SK-N-SH treated with all-trans-retinoic acid at 6 μM for 48 hours (cell line): ENCODE results near the gene COLGALT1.
A peak's percentile ranks its signal among the peaks of the same experiment; 100 is the strongest.

Source experiments
- ATAC-seq: fragments of 200-7000 bp; cut with Tn5 transposase; 3 replicates; pipeline ENCODE4 v1.9.1; 2020; ENCODE audit warnings: mild to moderate bottlenecking, moderate library complexity
- ARNTL ChIP-seq: fragments of 450-650 bp; formaldehyde crosslinking; IDR thresholded peaks from 2 replicates; pipeline ENCODE4 v1.5.0; 2020; ENCODE audit warnings: low read depth, mild to moderate bottlenecking, moderate library complexity, borderline replicate concordance
- BACH2 ChIP-seq: fragments of 250-450 bp; sonication (Bioruptor Pico); IDR thresholded peaks from 2 replicates; pipeline ENCODE4 v1.9.0; 2021; ENCODE audit warnings: mild to moderate bottlenecking, borderline replicate concordance
- ESRRG ChIP-seq: fragments of 250-450 bp; sonication (Bioruptor Pico); IDR thresholded peaks from 2 replicates; pipeline ENCODE4 v1.6.1; 2021; ENCODE audit warnings: mild to moderate bottlenecking
- GLIS3 ChIP-seq: fragments of 250-450 bp; sonication (Bioruptor Pico); IDR thresholded peaks from 2 replicates; pipeline ENCODE4 v1.5.0; 2020; ENCODE audit warnings: mild to moderate bottlenecking, moderate library complexity
- ISL1 ChIP-seq: fragments of 250-450 bp; sonication (Bioruptor Pico); IDR thresholded peaks from 2 replicates; pipeline ENCODE4 v2.1.2; 2022; ENCODE audit warnings: mild to moderate bottlenecking, moderate library complexity
- OSR1 ChIP-seq: fragments of 250-450 bp; sonication (Bioruptor Pico); IDR thresholded peaks from 2 replicates; pipeline ENCODE4 v1.8.0; 2022; ENCODE audit warnings: moderate library complexity, mild to moderate bottlenecking, inconsistent platforms
- PPARA ChIP-seq: fragments of 250-450 bp; sonication (Bioruptor Pico); IDR thresholded peaks from 2 replicates; pipeline ENCODE4 v1.5.0; 2020; ENCODE audit warnings: mild to moderate bottlenecking, borderline replicate concordance
- RARB ChIP-seq: fragments of 250-450 bp; sonication (Bioruptor Pico); IDR thresholded peaks from 2 replicates; pipeline ENCODE4 v1.8.0; 2021; ENCODE audit warnings: mild to moderate bottlenecking, moderate library complexity
- SNAI2 ChIP-seq: fragments of 250-450 bp; sonication (Bioruptor Pico); IDR thresholded peaks from 2 replicates; pipeline ENCODE4 v1.5.0; 2020; ENCODE audit warnings: mild to moderate bottlenecking, moderate library complexity
- TCF4 ChIP-seq: fragments of 250-450 bp; sonication (Bioruptor Pico); IDR thresholded peaks from 2 replicates; pipeline ENCODE4 v1.8.0; 2021; ENCODE audit warnings: mild to moderate bottlenecking, moderate library complexity, borderline replicate concordance
- TOX ChIP-seq: fragments of 250-450 bp; sonication (Bioruptor Pico); IDR thresholded peaks from 2 replicates; pipeline ENCODE4 v1.8.0; 2021; ENCODE audit warnings: mild to moderate bottlenecking, moderate library complexity, borderline replicate concordance
- ZC3H10 ChIP-seq: fragments of 250-450 bp; sonication (Bioruptor Pico); IDR thresholded peaks from 2 replicates; pipeline ENCODE4 v1.5.1; 2021; ENCODE audit warnings: mild to moderate bottlenecking, moderate library complexity
- ZFP3 ChIP-seq: fragments of 250-450 bp; sonication (Bioruptor Pico); IDR thresholded peaks from 2 replicates; pipeline ENCODE4 v1.5.0; 2020; ENCODE audit warnings: mild to moderate bottlenecking, moderate library complexity
- ZFP30 ChIP-seq: fragments of 450-650 bp; formaldehyde crosslinking; IDR thresholded peaks from 2 replicates; pipeline ENCODE4 v1.5.0; 2022; ENCODE audit warnings: mild to moderate bottlenecking, moderate library complexity
- ZNF565 ChIP-seq: fragments of 450-650 bp; formaldehyde crosslinking; conservative IDR thresholded peaks from 2 replicates; pipeline ENCODE4 v1.5.0; 2020; ENCODE audit warnings: low read depth, mild to moderate bottlenecking, moderate library complexity
- ZNF70 ChIP-seq: fragments of 450-650 bp; formaldehyde crosslinking; IDR thresholded peaks from 2 replicates; pipeline ENCODE4 v1.5.0; 2020; ENCODE audit warnings: mild to moderate bottlenecking, moderate library complexity
- ZNF8 ChIP-seq: fragments of 450-650 bp; formaldehyde crosslinking; IDR thresholded peaks from 2 replicates; pipeline ENCODE4 v1.5.0; 2020; ENCODE audit warnings: mild to moderate bottlenecking, moderate library complexity
- TF ChIP-seq, protein P1 (sequence below): fragments of 250-450 bp; sonication (Bioruptor Pico); IDR thresholded peaks from 2 replicates; pipeline ENCODE4 v1.5.1; 2020; ENCODE audit warnings: low read depth, mild to moderate bottlenecking, moderate library complexity
- TF ChIP-seq, protein P2 (sequence below): fragments of 250-450 bp; sonication (Bioruptor Pico); IDR thresholded peaks from 2 replicates; pipeline ENCODE4 v1.5.1; 2021; ENCODE audit warnings: mild to moderate bottlenecking, moderate library complexity
- TF ChIP-seq, protein P3 (sequence below): fragments of 250-450 bp; sonication (Bioruptor Pico); IDR thresholded peaks from 2 replicates; pipeline ENCODE4 v1.8.0; 2021; ENCODE audit warnings: low read depth, mild to moderate bottlenecking, moderate library complexity, borderline replicate concordance
- TF ChIP-seq, protein P4 (sequence below): fragments of 250-450 bp; sonication (Bioruptor Pico); IDR thresholded peaks from 2 replicates; pipeline ENCODE4 v1.8.0; 2020; ENCODE audit warnings: mild to moderate bottlenecking, moderate library complexity, borderline replicate concordance

Gene COLGALT1

DNA sequence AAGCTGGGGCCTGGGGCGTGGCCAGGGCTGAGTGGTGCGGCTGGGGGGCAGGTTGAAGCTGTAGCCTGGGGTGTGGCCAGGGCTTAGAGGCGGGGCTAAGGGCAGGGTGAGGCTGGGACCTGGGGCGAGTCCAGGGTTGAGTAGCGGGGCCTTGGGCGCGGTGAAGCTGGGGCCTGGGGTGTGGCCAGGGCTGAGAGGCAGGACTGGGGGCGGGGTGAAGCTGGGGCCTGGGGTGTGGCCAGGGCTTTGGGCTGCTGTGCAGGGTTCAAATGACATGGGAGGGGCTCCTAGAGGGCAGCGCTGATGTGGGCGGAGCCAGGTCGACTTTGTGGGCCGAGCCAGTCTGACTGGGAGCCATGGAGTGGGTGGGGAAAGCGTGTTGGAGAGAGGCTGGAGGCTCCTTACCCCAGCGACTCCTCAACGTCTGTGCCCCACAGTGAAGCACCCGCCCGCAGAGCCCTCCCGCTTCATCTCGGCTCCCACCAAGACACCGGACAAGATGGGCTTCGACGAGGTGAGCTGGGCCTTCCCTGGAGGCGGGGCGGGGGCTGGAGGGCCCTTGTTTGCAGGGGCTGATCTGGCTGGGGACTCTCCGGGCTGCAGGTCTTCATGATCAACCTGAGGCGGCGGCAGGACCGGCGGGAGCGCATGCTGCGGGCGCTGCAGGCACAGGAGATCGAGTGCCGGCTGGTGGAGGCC, 21.5 kb downstream of the COLGALT1 start:
- ATAC-seq = peak; percentile 52
- TF ChIP-seq TOX (CRISPR knock-in tag) (no peak), RARB (CRISPR knock-in tag) (no peak), ZNF565 (no peak), ZNF70 (CRISPR knock-in tag) (no peak), ARNTL (CRISPR knock-in tag) (no peak), ZFP3 (CRISPR knock-in tag) (no peak), ZNF8 (CRISPR knock-in tag) (no peak), TCF4 (no peak), GLIS3 (no peak), PPARA (CRISPR knock-in tag) (no peak)
- TF ChIP-seq, protein P1, sequence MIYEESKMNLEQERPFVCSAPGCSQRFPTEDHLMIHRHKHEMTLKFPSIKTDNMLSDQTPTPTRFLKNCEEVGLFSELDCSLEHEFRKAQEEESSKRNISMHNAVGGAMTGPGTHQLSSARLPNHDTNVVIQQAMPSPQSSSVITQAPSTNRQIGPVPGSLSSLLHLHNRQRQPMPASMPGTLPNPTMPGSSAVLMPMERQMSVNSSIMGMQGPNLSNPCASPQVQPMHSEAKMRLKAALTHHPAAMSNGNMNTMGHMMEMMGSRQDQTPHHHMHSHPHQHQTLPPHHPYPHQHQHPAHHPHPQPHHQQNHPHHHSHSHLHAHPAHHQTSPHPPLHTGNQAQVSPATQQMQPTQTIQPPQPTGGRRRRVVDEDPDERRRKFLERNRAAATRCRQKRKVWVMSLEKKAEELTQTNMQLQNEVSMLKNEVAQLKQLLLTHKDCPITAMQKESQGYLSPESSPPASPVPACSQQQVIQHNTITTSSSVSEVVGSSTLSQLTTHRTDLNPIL (CRISPR knock-in tag) = no peak

DNA sequence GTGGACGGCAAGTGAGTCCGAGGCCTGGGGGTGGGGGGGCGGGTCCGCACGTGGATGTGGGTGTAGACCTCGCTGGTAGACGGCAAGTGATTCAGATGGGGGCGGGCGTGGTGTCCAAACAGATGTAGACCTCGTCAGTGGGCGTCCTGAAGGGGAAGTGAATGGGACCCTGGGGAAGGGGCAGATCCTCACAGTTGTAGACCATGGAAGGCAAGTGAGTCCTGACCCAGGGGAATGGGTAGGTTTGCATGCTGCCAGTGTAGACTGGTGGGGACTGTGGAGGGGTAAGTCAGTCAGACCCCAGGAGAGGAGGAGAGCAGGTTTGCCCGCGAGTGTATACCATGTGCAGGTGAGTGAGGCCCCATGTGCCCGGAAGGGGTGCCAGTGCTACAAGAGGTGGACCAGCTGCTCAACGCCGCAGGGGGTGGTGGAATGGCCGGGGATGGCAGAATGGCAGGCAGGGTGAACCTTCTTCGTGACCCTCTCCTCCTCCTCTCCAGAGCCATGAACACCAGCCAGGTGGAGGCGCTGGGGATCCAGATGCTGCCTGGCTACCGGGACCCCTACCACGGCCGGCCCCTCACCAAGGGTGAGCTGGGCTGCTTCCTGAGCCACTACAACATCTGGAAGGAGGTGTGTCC, 22.1 kb downstream of the COLGALT1 start:
- TF ChIP-seq ESRRG (CRISPR knock-in tag) (no peak), BACH2 (no peak), ISL1 (CRISPR knock-in tag) (no peak), ZNF70 (CRISPR knock-in tag) (no peak), TOX (CRISPR knock-in tag) (no peak), PPARA (CRISPR knock-in tag) (no peak), OSR1 (CRISPR knock-in tag) (no peak), TCF4 (no peak), ARNTL (CRISPR knock-in tag) (no peak), ZC3H10 (CRISPR knock-in tag) (no peak), SNAI2 (CRISPR knock-in tag) (no peak), ZNF565 (no peak), ZNF8 (CRISPR knock-in tag) (no peak), RARB (CRISPR knock-in tag) (no peak), ZFP30 (no peak)
- TF ChIP-seq, protein P1 (CRISPR knock-in tag) = no peak
- TF ChIP-seq, protein P2, sequence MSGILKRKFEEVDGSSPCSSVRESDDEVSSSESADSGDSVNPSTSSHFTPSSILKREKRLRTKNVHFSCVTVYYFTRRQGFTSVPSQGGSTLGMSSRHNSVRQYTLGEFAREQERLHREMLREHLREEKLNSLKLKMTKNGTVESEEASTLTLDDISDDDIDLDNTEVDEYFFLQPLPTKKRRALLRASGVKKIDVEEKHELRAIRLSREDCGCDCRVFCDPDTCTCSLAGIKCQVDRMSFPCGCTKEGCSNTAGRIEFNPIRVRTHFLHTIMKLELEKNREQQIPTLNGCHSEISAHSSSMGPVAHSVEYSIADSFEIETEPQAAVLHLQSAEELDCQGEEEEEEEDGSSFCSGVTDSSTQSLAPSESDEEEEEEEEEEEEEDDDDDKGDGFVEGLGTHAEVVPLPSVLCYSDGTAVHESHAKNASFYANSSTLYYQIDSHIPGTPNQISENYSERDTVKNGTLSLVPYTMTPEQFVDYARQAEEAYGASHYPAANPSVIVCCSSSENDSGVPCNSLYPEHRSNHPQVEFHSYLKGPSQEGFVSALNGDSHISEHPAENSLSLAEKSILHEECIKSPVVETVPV (CRISPR knock-in tag) = no peak
- TF ChIP-seq, protein P3, sequence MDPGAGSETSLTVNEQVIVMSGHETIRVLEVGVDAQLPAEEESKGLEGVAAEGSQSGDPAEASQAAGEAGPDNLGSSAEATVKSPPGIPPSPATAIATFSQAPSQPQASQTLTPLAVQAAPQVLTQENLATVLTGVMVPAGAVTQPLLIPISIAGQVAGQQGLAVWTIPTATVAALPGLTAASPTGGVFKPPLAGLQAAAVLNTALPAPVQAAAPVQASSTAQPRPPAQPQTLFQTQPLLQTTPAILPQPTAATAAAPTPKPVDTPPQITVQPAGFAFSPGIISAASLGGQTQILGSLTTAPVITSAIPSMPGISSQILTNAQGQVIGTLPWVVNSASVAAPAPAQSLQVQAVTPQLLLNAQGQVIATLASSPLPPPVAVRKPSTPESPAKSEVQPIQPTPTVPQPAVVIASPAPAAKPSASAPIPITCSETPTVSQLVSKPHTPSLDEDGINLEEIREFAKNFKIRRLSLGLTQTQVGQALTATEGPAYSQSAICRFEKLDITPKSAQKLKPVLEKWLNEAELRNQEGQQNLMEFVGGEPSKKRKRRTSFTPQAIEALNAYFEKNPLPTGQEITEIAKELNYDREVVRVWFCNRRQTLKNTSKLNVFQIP = no peak
- ATAC-seq = no peak

DNA sequence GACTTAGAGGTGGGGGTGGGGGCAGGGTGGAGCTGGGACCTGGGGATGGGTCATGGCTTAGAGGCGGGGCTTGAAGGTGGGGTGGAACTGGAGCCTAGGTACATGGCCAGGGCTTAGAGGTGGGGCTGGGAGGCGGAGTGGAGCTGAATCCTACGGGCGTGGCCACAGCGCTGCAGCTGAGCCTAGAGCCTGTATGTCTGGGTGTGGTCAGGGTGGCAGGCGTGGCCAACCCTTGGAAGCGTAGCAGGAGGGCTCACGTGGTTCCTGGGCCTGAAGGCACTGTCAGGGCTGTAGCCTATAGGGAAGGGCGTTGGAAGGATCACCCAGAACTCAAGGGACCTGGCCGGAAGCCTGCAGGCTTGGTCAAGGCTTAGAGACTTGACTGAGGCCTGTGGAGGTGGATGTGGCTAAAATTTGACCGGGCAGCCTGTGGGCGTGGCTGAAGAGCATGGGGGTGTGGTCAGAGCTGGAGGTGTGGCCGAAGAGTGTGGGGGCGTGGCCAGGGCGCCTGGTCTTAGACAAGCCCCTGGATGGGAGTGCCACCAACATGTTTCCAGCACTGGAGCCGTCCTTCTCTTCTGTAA, 24.3 kb downstream of the COLGALT1 start:
- TF ChIP-seq ZNF8 (CRISPR knock-in tag) (no peak), TCF4 (no peak), RARB (CRISPR knock-in tag) (no peak), ARNTL (CRISPR knock-in tag) (no peak), ZC3H10 (CRISPR knock-in tag) (no peak)
- TF ChIP-seq, protein P3 = no peak
- TF ChIP-seq, protein P4, sequence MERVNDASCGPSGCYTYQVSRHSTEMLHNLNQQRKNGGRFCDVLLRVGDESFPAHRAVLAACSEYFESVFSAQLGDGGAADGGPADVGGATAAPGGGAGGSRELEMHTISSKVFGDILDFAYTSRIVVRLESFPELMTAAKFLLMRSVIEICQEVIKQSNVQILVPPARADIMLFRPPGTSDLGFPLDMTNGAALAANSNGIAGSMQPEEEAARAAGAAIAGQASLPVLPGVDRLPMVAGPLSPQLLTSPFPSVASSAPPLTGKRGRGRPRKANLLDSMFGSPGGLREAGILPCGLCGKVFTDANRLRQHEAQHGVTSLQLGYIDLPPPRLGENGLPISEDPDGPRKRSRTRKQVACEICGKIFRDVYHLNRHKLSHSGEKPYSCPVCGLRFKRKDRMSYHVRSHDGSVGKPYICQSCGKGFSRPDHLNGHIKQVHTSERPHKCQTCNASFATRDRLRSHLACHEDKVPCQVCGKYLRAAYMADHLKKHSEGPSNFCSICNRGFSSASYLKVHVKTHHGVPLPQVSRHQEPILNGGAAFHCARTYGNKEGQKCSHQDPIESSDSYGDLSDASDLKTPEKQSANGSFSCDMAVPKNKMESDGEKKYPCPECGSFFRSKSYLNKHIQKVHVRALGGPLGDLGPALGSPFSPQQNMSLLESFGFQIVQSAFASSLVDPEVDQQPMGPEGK (CRISPR knock-in tag) = no peak
- peak; percentile 85 for ATAC-seq
